Measurements from ENCODE around the gene POLR3B.
"Not testable (repeated sequence)": the region's sequence is repeated elsewhere in the genome, so short reads cannot be mapped to it uniquely, and the experiment has no call there.

Gene POLR3B

GRCh38 chr12:106357549-106358395 lies at the start of gene POLR3B:
POLR3B (plus strand) TSS chr12:106357748; CDS start chr12:106357880, 132 bp downstream.
- peak; percentile 84 for TF ChIP-seq CTCF (IDR thresholded peaks at IDR 0.05; ENCODE audit: control insufficient read depth, extremely low read depth, insufficient read depth)
- peak within 1 kb of the TSS; percentile 70 for H3K4me3 ChIP-seq (ENCODE audit: low read depth, low read length)
- peak; percentile 87 for DNase-seq (ENCODE audit: low read depth)

DNA sequence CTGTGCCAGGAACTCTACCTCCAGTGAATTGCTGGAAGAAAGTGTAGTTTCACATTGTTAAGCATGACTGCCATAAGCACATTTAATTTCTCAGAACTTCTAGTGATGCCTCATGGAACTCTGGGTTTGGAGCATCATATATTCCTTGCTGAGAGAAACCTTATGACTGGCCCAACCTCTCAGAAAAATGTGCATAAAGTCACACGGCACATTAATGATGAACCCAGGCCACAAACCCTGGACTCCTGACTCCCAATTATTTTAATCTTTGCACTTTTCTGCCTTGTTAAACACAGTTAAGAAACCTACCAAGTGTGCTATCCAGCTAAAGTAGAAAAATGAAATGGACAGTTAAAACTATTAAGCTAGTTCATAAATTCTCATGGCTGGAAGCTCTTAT lies 49.4 kb upstream of the POLR3B start:
- TF ChIP-seq CTCF (IDR thresholded peaks at IDR 0.05; ENCODE audit: control insufficient read depth, extremely low read depth, insufficient read depth): no peak
- no peak overlapping the region for H3K4me3 ChIP-seq (ENCODE audit: low read depth, low read length)
- DNase-seq (ENCODE audit: low read depth): no peak

GRCh38 chr12:106308611-106309010 lies 48.9 kb upstream of the POLR3B start:
- no peak overlapping the region for H3K4me3 ChIP-seq (ENCODE audit: low read depth, low read length)
- no peak for DNase-seq (ENCODE audit: low read depth)
- no peak for TF ChIP-seq CTCF (IDR thresholded peaks at IDR 0.05; ENCODE audit: control insufficient read depth, extremely low read depth, insufficient read depth)

GRCh38 chr12:106309671-106310505 lies 47.7 kb upstream of the POLR3B start:
- no peak overlapping the region for H3K4me3 ChIP-seq (ENCODE audit: low read depth, low read length)
- no peak for DNase-seq (ENCODE audit: low read depth)
- no peak for TF ChIP-seq CTCF (IDR thresholded peaks at IDR 0.05; ENCODE audit: control insufficient read depth, extremely low read depth, insufficient read depth)

DNA sequence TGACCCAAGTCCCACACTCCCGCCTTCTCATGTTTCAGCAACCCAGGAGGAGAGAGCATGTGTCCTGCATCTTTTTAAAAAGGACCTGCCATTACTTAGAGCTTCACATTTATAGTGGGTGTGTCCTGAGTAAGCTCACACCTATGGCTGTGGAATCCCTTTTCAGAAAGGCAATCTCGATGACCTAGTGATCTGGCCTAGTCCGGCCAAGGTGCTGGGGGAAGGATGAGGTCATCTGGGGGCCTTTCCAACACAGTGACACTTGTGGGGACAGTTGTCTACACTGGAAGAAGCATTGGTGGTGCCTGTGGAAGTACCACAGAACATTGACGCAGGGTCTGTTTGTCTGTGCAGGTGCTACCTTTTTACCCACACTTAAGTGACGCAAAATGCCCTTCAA lies 46.9 kb upstream of the POLR3B start:
- TF ChIP-seq CTCF (IDR thresholded peaks at IDR 0.05; ENCODE audit: control insufficient read depth, extremely low read depth, insufficient read depth): no peak
- DNase-seq (ENCODE audit: low read depth): no peak
- H3K4me3 ChIP-seq (ENCODE audit: low read depth, low read length): no peak overlapping the region

DNA sequence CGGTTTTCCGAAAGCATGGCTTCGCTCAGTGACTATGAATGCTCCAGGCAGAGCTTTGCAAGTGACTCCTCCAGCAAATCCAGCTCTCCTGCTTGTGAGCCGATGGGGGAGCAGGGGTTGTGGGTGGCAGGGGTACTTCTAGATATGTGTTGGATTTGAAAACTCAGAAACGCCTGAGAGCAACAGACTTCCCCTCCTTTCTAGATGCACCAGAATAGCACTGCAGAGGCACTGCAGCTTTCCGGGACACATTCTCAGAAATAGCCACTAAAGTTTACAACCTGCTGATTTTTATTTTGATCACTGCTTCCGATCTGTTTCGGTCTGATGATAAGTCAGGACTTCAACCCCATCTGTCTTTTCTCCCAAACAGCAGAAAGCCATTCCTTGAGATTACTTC lies 46.4 kb upstream of the POLR3B start:
- no peak overlapping the region for H3K4me3 ChIP-seq (ENCODE audit: low read depth, low read length)
- DNase-seq (ENCODE audit: low read depth): no peak
- TF ChIP-seq CTCF (IDR thresholded peaks at IDR 0.05; ENCODE audit: control insufficient read depth, extremely low read depth, insufficient read depth): no peak

GRCh38 chr12:106313413-106313812 lies 44.1 kb upstream of the POLR3B start:
- not testable (repeated sequence) for DNase-seq (ENCODE audit: low read depth); H3K4me3 ChIP-seq (ENCODE audit: low read depth, low read length)

Measured in LNCaP clone FGC (cell line).